ENCODE results near the gene ARSG. TPM values are rescaled to one million over a fixed set of nuclear protein-coding genes. Genes with fewer than 3 reads are reported as not detected.
"Not testable (repeated sequence)": the region's sequence is repeated elsewhere in the genome, so short reads cannot be mapped to it uniquely, and the experiment has no call there.

ARSG gene
- polyA plus RNA-seq, 3 donors: 5.5 to 7.3 (median 6.4) TPM

- DNase-seq: no peak
Measured at GRCh38 chr17:68394608-68395331, 103.5 kb downstream of the ARSG start.

GRCh38 chr17:68396226-68397107 lies 105.2 kb downstream of the ARSG start:
- DNase-seq: no peak

GRCh38 chr17:68397108-68397536 lies 105.8 kb downstream of the ARSG start:
- no peak for DNase-seq

GRCh38 chr17:68398691-68399637 lies 107.7 kb downstream of the ARSG start:
- DNase-seq: peak; percentile 70

- DNase-seq: no peak
Measured at GRCh38 chr17:68399638-68400403, 108.5 kb downstream of the ARSG start.

- no peak for DNase-seq
Measured at GRCh38 chr17:68400404-68400735, 109.1 kb downstream of the ARSG start.

GRCh38 chr17:68401288-68401687 lies 110.0 kb downstream of the ARSG start:
- DNase-seq: no peak

- no peak for DNase-seq
Measured at GRCh38 chr17:68403122-68403521, 111.8 kb downstream of the ARSG start.

GRCh38 chr17:68403837-68404236 lies 112.5 kb downstream of the ARSG start:
- DNase-seq: not testable (repeated sequence)

GRCh38 chr17:68407656-68408055 lies 116.4 kb downstream of the ARSG start:
- not testable (repeated sequence) for DNase-seq

GRCh38 chr17:68413597-68414560 lies 122.6 kb downstream of the ARSG start:
- not testable (repeated sequence) for DNase-seq

GRCh38 chr17:68414901-68415300 lies 123.6 kb downstream of the ARSG start:
- DNase-seq: not testable (repeated sequence)

- no peak for DNase-seq
Measured at GRCh38 chr17:68417317-68417716, 126.0 kb downstream of the ARSG start.

GRCh38 chr17:68418876-68419275 lies 127.6 kb downstream of the ARSG start:
- DNase-seq: no peak

GRCh38 chr17:68420065-68420464 lies 128.8 kb downstream of the ARSG start:
- no peak for DNase-seq

- DNase-seq: no peak
Measured at GRCh38 chr17:68421486-68421885, 130.2 kb downstream of the ARSG start.

- no peak for DNase-seq
Measured at GRCh38 chr17:68422821-68423220, 131.5 kb downstream of the ARSG start.

GRCh38 chr17:68423251-68423650 lies 132.0 kb downstream of the ARSG start:
- DNase-seq: no peak

GRCh38 chr17:68424203-68424602 lies 132.9 kb downstream of the ARSG start:
- no peak for DNase-seq

GRCh38 chr17:68424861-68425260 lies 133.6 kb downstream of the ARSG start:
- DNase-seq: no peak

All from renal pelvis (tissue), 4 donors.